HepG2 (cell line): Measurements from ENCODE around the gene LNX2. TPM values are rescaled to one million over a fixed set of nuclear protein-coding genes. Genes with fewer than 3 reads are reported as not detected.

Experiments
- ATAC-seq: fragments of 200-7000 bp; cut with Tn5 transposase; 3 replicates; pipeline ENCODE4 v1.9.1; 2020; ENCODE audit warnings: mild to moderate bottlenecking, moderate library complexity
- BruUV-seq: library from RNA; stranded (reverse); fragments of 400-500 nt; replicated peaks from 2 replicates; lab custom pipeline; 2021; lab: Mats Ljungman, UMichigan
- CTCF ChIA-PET: fragments of 300-600 bp; formaldehyde crosslinking; extraction: SDS; loops from one replicate; lab custom pipeline; 2021; ENCODE audit warnings: low total read pairs, inconsistent platforms, low intra/inter-chr PET ratio; lab: Yijun Ruan, JAX
- POLR2A ChIA-PET: fragments of 350-600 bp; sonication (Branson Sonifier 250); formaldehyde crosslinking; loops from one replicate; lab custom pipeline; 2020; ENCODE audit warnings: antibody characterized with exemption, inconsistent platforms; lab: Yijun Ruan, JAX
- DNase-seq: peaks from one replicate; pipeline ENCODE4 v3.0.0-alpha.2; 2015; ENCODE audit warnings: low spot score
- FAIRE-seq: peaks from 3 replicates; lab custom pipeline; 2011; peaks lifted over from hg19 to GRCh38; lab: Jason Lieb, UNC
- H2AFZ ChIP-seq: one replicate; pipeline ENCODE4 v1.6.1; 2011; ENCODE audit warnings: low read length, inconsistent platforms
- H3K27ac ChIP-seq: fragments of 300-600 bp; 3 replicates; pipeline ENCODE4 v1.8.0; 2011; ENCODE audit warnings: mixed run types, mild to moderate bottlenecking, mixed read lengths, low read length, inconsistent platforms; ENCODE audit not compliant: insufficient read depth; ENCODE audit errors: extremely low read length
- H3K27me3 ChIP-seq, 2 experiments: fragments of 200-600 bp in 1 of 2; 2 replicates in 1 of 2; 3 replicates in 1 of 2; pipeline versions ENCODE4 v1.6.0 to v1.8.0; 2011; ENCODE audit warnings: low read length in 2 of 2, mild to moderate bottlenecking in 2 of 2, moderate library complexity in 2 of 2, inconsistent platforms in 1 of 2; ENCODE audit not compliant: insufficient read depth in 2 of 2, control insufficient read depth in 1 of 2
- H3K36me3 ChIP-seq, 2 experiments: fragments of 200-600 bp in 1 of 2; replicated peaks in 1 of 2; 2 replicates in 1 of 2; 3 replicates in 1 of 2; pipeline versions ENCODE4 v1.5.1 to v1.8.0; 2011; ENCODE audit warnings: low read length in 2 of 2, inconsistent platforms in 1 of 2; ENCODE audit not compliant: insufficient read depth in 2 of 2, control insufficient read depth in 1 of 2
- H3K4me1 ChIP-seq: 2 replicates; pipeline ENCODE4 v1.5.1; 2012; ENCODE audit warnings: low read length, inconsistent platforms; ENCODE audit not compliant: insufficient read depth
- H3K4me2 ChIP-seq: 2 replicates; pipeline ENCODE4 v1.6.0; 2011; ENCODE audit warnings: low read depth, low read length, inconsistent platforms
- H3K4me3 ChIP-seq, 3 experiments: fragments of 200-600 bp in 1 of 3; sonication (generic), shearing (Covaris generic) in 1 of 3; replicated peaks in 1 of 3; 2 replicates each; pipeline ENCODE4 v1.5.1; 2011 to 2016; ENCODE audit warnings: low read length in 3 of 3, inconsistent platforms in 2 of 3, low read depth in 2 of 3, mild to moderate bottlenecking in 2 of 3, control low read depth in 1 of 3, mixed read lengths in 1 of 3; ENCODE audit not compliant: insufficient read depth in 1 of 3
- H3K79me2 ChIP-seq: one replicate; pipeline ENCODE4 v1.6.1; 2011; ENCODE audit warnings: low read length, inconsistent platforms; ENCODE audit not compliant: insufficient read depth
- H3K9ac ChIP-seq: 2 replicates; pipeline ENCODE4 v1.6.0; 2011; ENCODE audit warnings: mild to moderate bottlenecking, low read depth, low read length, inconsistent platforms; ENCODE audit not compliant: insufficient read depth
- H3K9me3 ChIP-seq: 2 replicates; pipeline ENCODE4 v1.5.1; 2012; ENCODE audit warnings: mild to moderate bottlenecking, low read length
- H4K20me1 ChIP-seq: 2 replicates; pipeline ENCODE4 v1.6.0; 2011; ENCODE audit warnings: inconsistent platforms, mild to moderate bottlenecking, low read length, moderate library complexity; ENCODE audit not compliant: insufficient read depth
- ARID5B ChIP-seq: IDR thresholded peaks from 2 replicates; pipeline ENCODE4 v1.4.0; 2020; ENCODE audit warnings: mild to moderate bottlenecking, missing genetic modification reagents
- EHMT2 ChIP-seq: fragments of 200-600 bp; sonication (generic); IDR thresholded peaks from 2 replicates; pipeline ENCODE4 v1.7.0; 2017; ENCODE audit warnings: antibody characterized with exemption, low read depth, low read length, borderline replicate concordance
- FOXA1 ChIP-seq, 2 experiments: fragments of 450-650 bp in 1 of 2; sonication (generic) in 1 of 2; formaldehyde crosslinking in 1 of 2; IDR thresholded peaks; 2 replicates each; pipeline versions ENCODE4 v1.4.0 to v1.6.1; 2016 to 2020; ENCODE audit warnings: missing genetic modification reagents in 1 of 2
- HNF4A ChIP-seq: sonication (generic); formaldehyde crosslinking; IDR thresholded peaks from 2 replicates; pipeline ENCODE4 v1.4.0; 2020; ENCODE audit warnings: missing genetic modification reagents
- KAT7 ChIP-seq: IDR thresholded peaks from 2 replicates; pipeline ENCODE4 v1.6.1; 2018; ENCODE audit warnings: borderline replicate concordance, missing compliant biosample characterization
- KDM1A ChIP-seq: IDR thresholded peaks from 2 replicates; pipeline ENCODE4 v1.6.1; 2016; ENCODE audit warnings: missing compliant biosample characterization
- KLF12 ChIP-seq: sonication (generic); formaldehyde crosslinking; IDR thresholded peaks from 2 replicates; pipeline ENCODE4 v1.4.0; 2020; ENCODE audit warnings: missing genetic modification reagents, borderline replicate concordance
- MAFK ChIP-seq, 2 experiments: IDR thresholded peaks in 1 of 2; conservative IDR thresholded peaks in 1 of 2; 2 replicates each; pipeline ENCODE4 v1.6.1; 2011; ENCODE audit warnings: improper control_type of control experiment in 2 of 2, low read length in 2 of 2
- MED1 ChIP-seq: sonication (generic); formaldehyde crosslinking; IDR thresholded peaks from 2 replicates; pipeline ENCODE4 v1.4.0; 2020; ENCODE audit warnings: missing genetic modification reagents
- RCOR2 ChIP-seq: IDR thresholded peaks from 2 replicates; pipeline ENCODE4 v1.6.1; 2016; ENCODE audit warnings: missing biosample characterization, missing genetic modification reagents
- RORA ChIP-seq: sonication (generic); formaldehyde crosslinking; IDR thresholded peaks from 2 replicates; pipeline ENCODE4 v1.5.0; 2020; ENCODE audit warnings: mild to moderate bottlenecking, missing genetic modification reagents, moderate library complexity
- SOX13 ChIP-seq, 3 experiments: fragments of 450-650 bp in 1 of 3; sonication (generic) in 1 of 3; formaldehyde crosslinking in 1 of 3; IDR thresholded peaks in 2 of 3; conservative IDR thresholded peaks in 1 of 3; 2 replicates each; pipeline versions ENCODE4 v1.5.0 to v1.6.1; 2016 to 2020; ENCODE audit warnings: antibody characterized with exemption in 1 of 3, mild to moderate bottlenecking in 1 of 3, missing compliant biosample characterization in 1 of 3, missing genetic modification reagents in 1 of 3, moderate library complexity in 1 of 3
- SOX5 ChIP-seq: IDR thresholded peaks from 2 replicates; pipeline ENCODE4 v1.6.1; 2016; ENCODE audit warnings: borderline replicate concordance
- TGIF2 ChIP-seq: IDR thresholded peaks from 2 replicates; pipeline ENCODE4 v1.6.1; 2016; ENCODE audit warnings: control low read depth, missing compliant biosample characterization
- THAP7 ChIP-seq: sonication (generic); formaldehyde crosslinking; IDR thresholded peaks from 2 replicates; pipeline ENCODE4 v1.8.1; 2023; ENCODE audit warnings: mild to moderate bottlenecking, missing genetic modification reagents
- ZBTB49 ChIP-seq: sonication (generic); formaldehyde crosslinking; IDR thresholded peaks from 2 replicates; pipeline ENCODE4 v1.4.0; 2020; ENCODE audit warnings: missing genetic modification reagents, borderline replicate concordance
- ZFP62 ChIP-seq: sonication (generic); formaldehyde crosslinking; IDR thresholded peaks from 2 replicates; pipeline ENCODE4 v1.4.0; 2020; ENCODE audit warnings: missing genetic modification reagents
- ZNF772 ChIP-seq: sonication (generic); formaldehyde crosslinking; IDR thresholded peaks from 2 replicates; pipeline ENCODE4 v1.5.0; 2020; ENCODE audit warnings: mild to moderate bottlenecking, missing genetic modification reagents
- ZSCAN30 ChIP-seq: sonication (generic); formaldehyde crosslinking; IDR thresholded peaks from 2 replicates; pipeline ENCODE4 v1.5.0; 2020; ENCODE audit warnings: mild to moderate bottlenecking, missing genetic modification reagents
- WGBS: methylation state at CpG from one replicate; pipeline ENCODE4 v1.1.6; 2017; ENCODE audit warnings: low lambda C conversion rate; 5-methylcytosine and 5-hydroxymethylcytosine counted together
- in situ Hi-C: cut with HindIII; loops from 2 replicates; pipeline ENCODE4 v1.10.0; 2017; ENCODE audit warnings: low pct_unique_long_range_greater_than_20kb; ENCODE audit not compliant: extremely low pct_ligation_motif_present
- intact Hi-C: fragments of 100-400 bp; cut with micrococcal nuclease; formaldehyde crosslinking; loops from one replicate; pipeline ENCODE4 v1.10.0; 2022; ENCODE audit not compliant: unreplicated experiment
- polyA plus RNA-seq, 8 experiments: library from polyadenylated mRNA; depleted of rRNA in 3 of 8; stranded (reverse) in 7 of 8; unstranded in 1 of 8; fragments of >200 nt; fragmentation: Illumina TruSeq in 4 of 8; extraction: Trizol in 4 of 8; gene quantifications; 2 replicates each; pipeline versions ENCODE4 v1.2.1 to v1.2.3, GENCODE V29; 2011 to 2016; ENCODE audit warnings: low read depth in 4 of 8, missing spikeins in 1 of 8, mixed read lengths in 1 of 8; ENCODE audit not compliant: insufficient read depth in 1 of 8
- total RNA-seq, 5 experiments: library from RNA; depleted of rRNA; stranded (reverse); fragments of >200 nt; fragmentation: Illumina TruSeq; extraction: Trizol; gene quantifications; 2 replicates each; pipeline ENCODE4 v1.2.3, GENCODE V29; 2016; ENCODE audit warnings: low read depth in 1 of 5

Gene LNX2
- total and polyA plus RNA-seq, 2 of the 13 experiments (the other 11 are each of a cell fraction or from before 2014, with no cell fraction given) = 9.2 to 9.7 TPM

GRCh38 chr13:27637289-27637626 is 16.9 kb upstream of the LNX2 start:
- FAIRE-seq (peak; percentile 67), DNase-seq (peak; percentile 55), ATAC-seq (peak; percentile 50)
- H3K79me2 ChIP-seq = peaks cover 35% of the 10 kb centered on the region
- intact Hi-C loops (no loop called here), in situ Hi-C loops (no loop called here)
- ChIA-PET POLR2A (interaction anchor here (1.2 kb wide), 1 partner anchor 16 kb away, joined by 4 read pairs; no protein-coding TSS in a partner anchor), CTCF (no interaction called here)
- no peak overlapping the region for H3K9ac ChIP-seq
- H2AFZ ChIP-seq = no peak overlapping the region
- H3K9me3 ChIP-seq = no peaks in the 10 kb centered on the region
- H3K27me3 ChIP-seq = no peaks in the 10 kb centered on the region
- no TSS peak for BruUV-seq
- WGBS = 87% methylated on average over 1 of the region's 1 CpG
- peaks cover 0 to 7% of the 10 kb centered on the region in 2 experiments; a peak in 1 of 5 replicates for H3K36me3 ChIP-seq
- no peaks in the 10 kb centered on the region for H4K20me1 ChIP-seq
- no peak overlapping the region for H3K4me3 ChIP-seq
- H3K4me1 ChIP-seq = peaks cover 56% of the 10 kb centered on the region
- no peak overlapping the region for H3K27ac ChIP-seq
- H3K4me2 ChIP-seq = no peak overlapping the region
- 0 out of 2 replicates have a peak, but pooled peaks have one; percentile 13 for TF ChIP-seq HNF4A (CRISPR knock-in tag)
- TF ChIP-seq KLF12 (CRISPR knock-in tag) = no peak
- TF ChIP-seq EHMT2 = no peak
- peak; percentile 68 for TF ChIP-seq ARID5B (CRISPR knock-in tag)
- no peak for TF ChIP-seq FOXA1 (IDR thresholded peaks at IDR 0.05)
- TF ChIP-seq FOXA1 (CRISPR knock-in tag; IDR thresholded peaks at IDR 0.05) = peak; percentile 39
- no peak for TF ChIP-seq ZFP62 (CRISPR knock-in tag)
- TF ChIP-seq ZBTB49 (CRISPR knock-in tag) = no peak
- TF ChIP-seq MED1 (CRISPR knock-in tag) = peak; percentile 47; the same call in 1 of the 2 replicates
- TF ChIP-seq KAT7 (CRISPR knock-in tag) = no peak
- TF ChIP-seq SOX5 (CRISPR knock-in tag) = peak; percentile 10; the same call in 1 of the 2 replicates
- TF ChIP-seq RORA (CRISPR knock-in tag) = no peak
- TF ChIP-seq MAFK (conservative IDR thresholded peaks at IDR 0.05 in 1 of 2, IDR thresholded peaks at IDR 0.05 in 1 of 2; ENCODE audit: low read length in 2 of 2) = no peak
- TF ChIP-seq RCOR2 (CRISPR knock-in tag) = peak; percentile 66
- TF ChIP-seq KDM1A (CRISPR knock-in tag) = 0 out of 2 replicates have a peak, but pooled peaks have one; percentile 52
- TF ChIP-seq TGIF2 (CRISPR knock-in tag) = no peak
- TF ChIP-seq ZSCAN30 = no peak
- no peak for TF ChIP-seq THAP7 (CRISPR knock-in tag)
- no peak for TF ChIP-seq SOX13 (IDR thresholded peaks at IDR 0.05)
- TF ChIP-seq SOX13 (CRISPR knock-in tag; conservative IDR thresholded peaks at IDR 0.05 in 1 of 2, IDR thresholded peaks at IDR 0.05 in 1 of 2) = peak in 1 of 2 experiments; percentile 42; a peak in 1 of 4 replicates
- TF ChIP-seq ZNF772 (CRISPR knock-in tag) = no peak
